ENCODE data around the gene MYOM3.

MYOM3 gene

GRCh38 chr1:24111996-24112779, at the start of gene MYOM3:
MYOM3 (minus strand) TSS chr1:24112135; CDS start chr1:24108636, 3,499 bp downstream.
- no peak within 1 kb of the TSS for H3K4me3 Mint-ChIP-seq
- no peaks in the 10 kb centered on the region for H3K36me3 Mint-ChIP-seq (ENCODE audit: low read depth)
- no peaks in the 10 kb centered on the region for H3K9me3 Mint-ChIP-seq
- peaks cover 32% of the 10 kb centered on the region for H3K27me3 Mint-ChIP-seq
- DNase-seq: peak; percentile 62
- H3K4me1 Mint-ChIP-seq (ENCODE audit: low read depth): peaks cover 7% of the 10 kb centered on the region
- H3K27ac Mint-ChIP-seq: no peak within 1 kb of the TSS

GRCh38 chr1:24161270-24161669, 49.3 kb upstream of the MYOM3 start:
- Mint-ChIP-seq H3K4me1 (ENCODE audit: low read depth) (no peaks in the 10 kb centered on the region), H3K4me3 (no peak overlapping the region), H3K36me3 (ENCODE audit: low read depth) (peaks cover 12% of the 10 kb centered on the region), H3K27ac (no peak overlapping the region), H3K27me3 (no peaks in the 10 kb centered on the region), H3K9me3 (no peaks in the 10 kb centered on the region)
- DNase-seq: no peak

- no peak overlapping the region for H3K4me3 Mint-ChIP-seq
- peaks cover 5% of the 10 kb centered on the region for H3K36me3 Mint-ChIP-seq (ENCODE audit: low read depth)
- H3K27ac Mint-ChIP-seq: no peak overlapping the region
- H3K9me3 Mint-ChIP-seq: no peaks in the 10 kb centered on the region
- no peaks in the 10 kb centered on the region for H3K4me1 Mint-ChIP-seq (ENCODE audit: low read depth)
- no peak for DNase-seq
- no peaks in the 10 kb centered on the region for H3K27me3 Mint-ChIP-seq
Observed at GRCh38 chr1:24159366-24159765, 47.4 kb upstream of the MYOM3 start.

GRCh38 chr1:24157918-24158481, 46.1 kb upstream of the MYOM3 start:
- Mint-ChIP-seq H3K9me3 (no peaks in the 10 kb centered on the region), H3K4me3 (no peak overlapping the region), H3K27me3 (peaks cover 4% of the 10 kb centered on the region), H3K27ac (no peak overlapping the region), H3K4me1 (ENCODE audit: low read depth) (no peaks in the 10 kb centered on the region), H3K36me3 (ENCODE audit: low read depth) (peaks cover 5% of the 10 kb centered on the region)
- DNase-seq: no peak

GRCh38 chr1:24156542-24157260, 44.8 kb upstream of the MYOM3 start:
- DNase-seq: no peak
- no peak overlapping the region for H3K27ac Mint-ChIP-seq
- no peaks in the 10 kb centered on the region for H3K9me3 Mint-ChIP-seq
- no peaks in the 10 kb centered on the region for H3K4me1 Mint-ChIP-seq (ENCODE audit: low read depth)
- H3K27me3 Mint-ChIP-seq: peaks cover 17% of the 10 kb centered on the region
- H3K4me3 Mint-ChIP-seq: no peak overlapping the region
- peaks cover 5% of the 10 kb centered on the region for H3K36me3 Mint-ChIP-seq (ENCODE audit: low read depth)

GRCh38 chr1:24155011-24155782, 43.3 kb upstream of the MYOM3 start:
- Mint-ChIP-seq H3K36me3 (ENCODE audit: low read depth) (peaks cover 5% of the 10 kb centered on the region), H3K27ac (no peak overlapping the region), H3K9me3 (no peaks in the 10 kb centered on the region), H3K4me1 (ENCODE audit: low read depth) (peaks cover 8% of the 10 kb centered on the region), H3K4me3 (no peak overlapping the region), H3K27me3 (peaks cover 29% of the 10 kb centered on the region)
- no peak for DNase-seq

GRCh38 chr1:24154215-24154614, 42.3 kb upstream of the MYOM3 start:
- Mint-ChIP-seq H3K27me3 (peaks cover 33% of the 10 kb centered on the region), H3K36me3 (ENCODE audit: low read depth) (peaks cover 3% of the 10 kb centered on the region), H3K27ac (no peak overlapping the region), H3K4me3 (no peak overlapping the region), H3K9me3 (no peaks in the 10 kb centered on the region), H3K4me1 (ENCODE audit: low read depth) (peaks cover 16% of the 10 kb centered on the region)
- DNase-seq: no peak

GRCh38 chr1:24152631-24153494, 40.9 kb upstream of the MYOM3 start:
- Mint-ChIP-seq H3K4me1 (ENCODE audit: low read depth) (peaks cover 16% of the 10 kb centered on the region), H3K36me3 (ENCODE audit: low read depth) (peaks cover 3% of the 10 kb centered on the region), H3K9me3 (no peaks in the 10 kb centered on the region), H3K27me3 (peaks cover 38% of the 10 kb centered on the region), H3K4me3 (no peak overlapping the region), H3K27ac (no peak overlapping the region)
- no peak for DNase-seq

GRCh38 chr1:24151175-24151533, 39.2 kb upstream of the MYOM3 start:
- H3K4me3 Mint-ChIP-seq: peak overlapping the region; percentile 58
- no peak overlapping the region for H3K27ac Mint-ChIP-seq
- H3K36me3 Mint-ChIP-seq (ENCODE audit: low read depth): no peaks in the 10 kb centered on the region
- peaks cover 16% of the 10 kb centered on the region for H3K4me1 Mint-ChIP-seq (ENCODE audit: low read depth)
- no peak for DNase-seq
- no peaks in the 10 kb centered on the region for H3K9me3 Mint-ChIP-seq
- H3K27me3 Mint-ChIP-seq: peaks cover 38% of the 10 kb centered on the region

GRCh38 chr1:24150234-24151174, 38.6 kb upstream of the MYOM3 start:
- H3K27ac Mint-ChIP-seq: no peak overlapping the region
- H3K4me3 Mint-ChIP-seq: peak overlapping the region; percentile 58
- DNase-seq: peak; percentile 95
- H3K36me3 Mint-ChIP-seq (ENCODE audit: low read depth): no peaks in the 10 kb centered on the region
- H3K27me3 Mint-ChIP-seq: peaks cover 38% of the 10 kb centered on the region
- peaks cover 16% of the 10 kb centered on the region for H3K4me1 Mint-ChIP-seq (ENCODE audit: low read depth)
- no peaks in the 10 kb centered on the region for H3K9me3 Mint-ChIP-seq

GRCh38 chr1:24149866-24150233, 37.9 kb upstream of the MYOM3 start:
- H3K4me3 Mint-ChIP-seq: peak overlapping the region; percentile 58

GRCh38 chr1:24147816-24148215, 35.9 kb upstream of the MYOM3 start:
- Mint-ChIP-seq H3K4me1 (ENCODE audit: low read depth) (peaks cover 16% of the 10 kb centered on the region), H3K27me3 (peaks cover 37% of the 10 kb centered on the region), H3K27ac (no peak overlapping the region), H3K4me3 (no peak overlapping the region), H3K36me3 (ENCODE audit: low read depth) (no peaks in the 10 kb centered on the region), H3K9me3 (no peaks in the 10 kb centered on the region)
- no peak for DNase-seq

More at GRCh38 chr1:24149866-24150233, 37.9 kb upstream of the MYOM3 start:
- peaks cover 38% of the 10 kb centered on the region for H3K27me3 Mint-ChIP-seq
- no peaks in the 10 kb centered on the region for H3K36me3 Mint-ChIP-seq (ENCODE audit: low read depth)
- DNase-seq: peak; percentile 62
- no peak overlapping the region for H3K27ac Mint-ChIP-seq
- H3K4me1 Mint-ChIP-seq (ENCODE audit: low read depth): peaks cover 16% of the 10 kb centered on the region
- H3K9me3 Mint-ChIP-seq: no peaks in the 10 kb centered on the region

GRCh38 chr1:24147194-24147593, 35.3 kb upstream of the MYOM3 start:
- Mint-ChIP-seq H3K27me3 (peaks cover 31% of the 10 kb centered on the region), H3K4me1 (ENCODE audit: low read depth) (peaks cover 16% of the 10 kb centered on the region), H3K9me3 (no peaks in the 10 kb centered on the region), H3K27ac (no peak overlapping the region), H3K36me3 (ENCODE audit: low read depth) (no peaks in the 10 kb centered on the region), H3K4me3 (no peak overlapping the region)
- no peak for DNase-seq
